ENCODE data around the gene SERPINE1.

DNA sequence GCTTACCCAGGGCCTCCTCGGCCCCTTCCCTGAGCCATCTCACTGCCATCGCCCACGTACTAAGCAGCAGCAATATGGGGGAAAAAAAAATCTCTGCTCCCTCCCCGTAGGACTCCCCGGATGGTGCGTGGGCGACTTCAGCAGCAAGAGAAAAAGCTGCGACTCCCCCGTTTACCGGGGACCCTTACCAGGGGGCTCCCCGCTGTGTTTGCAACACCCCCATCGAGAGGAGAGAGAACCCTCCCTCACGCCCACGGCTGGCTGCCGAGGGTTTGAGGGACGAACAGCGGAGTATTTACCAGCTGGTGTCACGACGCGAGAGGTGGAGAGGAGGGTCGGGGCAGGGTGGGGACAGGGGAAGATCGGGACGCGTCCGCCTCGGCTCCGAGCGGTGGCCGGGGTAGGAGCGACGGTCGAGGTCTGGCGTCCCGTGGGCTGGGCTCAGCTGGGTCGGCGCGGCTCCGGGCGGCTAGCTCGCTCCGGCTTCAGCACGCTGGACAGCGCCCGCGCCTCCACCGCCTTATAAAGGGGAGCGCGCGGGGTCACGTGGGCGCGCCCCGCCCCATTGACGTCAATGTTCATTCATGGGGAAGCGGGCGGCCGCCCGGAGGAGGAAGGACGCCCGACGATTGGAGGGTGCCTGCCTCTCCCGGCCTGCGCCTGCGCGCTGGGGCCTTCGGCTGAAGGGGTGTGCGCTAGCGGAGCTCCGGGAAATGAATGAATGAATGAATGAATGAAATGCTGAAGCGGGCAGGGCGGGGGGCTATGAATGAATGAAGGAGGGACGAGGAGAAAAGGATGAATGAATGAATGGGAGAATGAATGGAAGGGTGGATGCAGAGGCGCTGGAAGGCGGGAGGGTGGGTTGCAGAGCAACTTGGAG lies 38.4 kb downstream of the SERPINE1 start, which contains the start of gene VGF:
- TF ChIP-seq, protein P1, sequence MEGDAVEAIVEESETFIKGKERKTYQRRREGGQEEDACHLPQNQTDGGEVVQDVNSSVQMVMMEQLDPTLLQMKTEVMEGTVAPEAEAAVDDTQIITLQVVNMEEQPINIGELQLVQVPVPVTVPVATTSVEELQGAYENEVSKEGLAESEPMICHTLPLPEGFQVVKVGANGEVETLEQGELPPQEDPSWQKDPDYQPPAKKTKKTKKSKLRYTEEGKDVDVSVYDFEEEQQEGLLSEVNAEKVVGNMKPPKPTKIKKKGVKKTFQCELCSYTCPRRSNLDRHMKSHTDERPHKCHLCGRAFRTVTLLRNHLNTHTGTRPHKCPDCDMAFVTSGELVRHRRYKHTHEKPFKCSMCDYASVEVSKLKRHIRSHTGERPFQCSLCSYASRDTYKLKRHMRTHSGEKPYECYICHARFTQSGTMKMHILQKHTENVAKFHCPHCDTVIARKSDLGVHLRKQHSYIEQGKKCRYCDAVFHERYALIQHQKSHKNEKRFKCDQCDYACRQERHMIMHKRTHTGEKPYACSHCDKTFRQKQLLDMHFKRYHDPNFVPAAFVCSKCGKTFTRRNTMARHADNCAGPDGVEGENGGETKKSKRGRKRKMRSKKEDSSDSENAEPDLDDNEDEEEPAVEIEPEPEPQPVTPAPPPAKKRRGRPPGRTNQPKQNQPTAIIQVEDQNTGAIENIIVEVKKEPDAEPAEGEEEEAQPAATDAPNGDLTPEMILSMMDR (IDR thresholded peaks at IDR 0.05): no peak
- no peak for TF ChIP-seq POLR2A (IDR thresholded peaks at IDR 0.05)

Measured in Peyer's patch (tissue), 4 donors.